Effector memory CD4-positive, alpha-beta T cell (primary cell): ENCODE measurements around the gene PSMD11.

ENCODE experiments used
- DNase-seq, 3 donors: peaks; one replicate each; pipeline ENCODE4 v3.0.0-alpha.2; 2020
- H3K27ac ChIP-seq: 2 replicates; pipeline ENCODE4 v1.7.0; 2013; ENCODE audit warnings: mild to moderate bottlenecking, low read length, moderate library complexity; ENCODE audit not compliant: insufficient read depth, poor library complexity, severe bottlenecking
- H3K27me3 ChIP-seq: replicated peaks from 2 replicates; pipeline ENCODE4 v1.7.0; 2013; ENCODE audit warnings: mild to moderate bottlenecking, low read length; ENCODE audit not compliant: insufficient read depth, control insufficient read depth, poor library complexity, severe bottlenecking
- H3K36me3 ChIP-seq: 2 replicates; pipeline ENCODE4 v1.7.0; 2013; ENCODE audit warnings: mild to moderate bottlenecking, low read length, moderate library complexity; ENCODE audit not compliant: control insufficient read depth, insufficient read depth
- H3K4me1 ChIP-seq: 2 replicates; pipeline ENCODE4 v1.7.0; 2013; ENCODE audit warnings: low read length, mild to moderate bottlenecking; ENCODE audit not compliant: control insufficient read depth, insufficient read depth, poor library complexity, severe bottlenecking
- H3K4me3 ChIP-seq: 2 replicates; pipeline ENCODE4 v1.7.0; 2013; ENCODE audit warnings: low read length, low read depth, mild to moderate bottlenecking; ENCODE audit not compliant: insufficient read depth, poor library complexity, severe bottlenecking
- H3K9me3 ChIP-seq: 2 replicates; pipeline ENCODE4 v1.7.0; 2013; ENCODE audit warnings: mild to moderate bottlenecking, low read length, moderate library complexity; ENCODE audit not compliant: control insufficient read depth

Gene PSMD11

DNA sequence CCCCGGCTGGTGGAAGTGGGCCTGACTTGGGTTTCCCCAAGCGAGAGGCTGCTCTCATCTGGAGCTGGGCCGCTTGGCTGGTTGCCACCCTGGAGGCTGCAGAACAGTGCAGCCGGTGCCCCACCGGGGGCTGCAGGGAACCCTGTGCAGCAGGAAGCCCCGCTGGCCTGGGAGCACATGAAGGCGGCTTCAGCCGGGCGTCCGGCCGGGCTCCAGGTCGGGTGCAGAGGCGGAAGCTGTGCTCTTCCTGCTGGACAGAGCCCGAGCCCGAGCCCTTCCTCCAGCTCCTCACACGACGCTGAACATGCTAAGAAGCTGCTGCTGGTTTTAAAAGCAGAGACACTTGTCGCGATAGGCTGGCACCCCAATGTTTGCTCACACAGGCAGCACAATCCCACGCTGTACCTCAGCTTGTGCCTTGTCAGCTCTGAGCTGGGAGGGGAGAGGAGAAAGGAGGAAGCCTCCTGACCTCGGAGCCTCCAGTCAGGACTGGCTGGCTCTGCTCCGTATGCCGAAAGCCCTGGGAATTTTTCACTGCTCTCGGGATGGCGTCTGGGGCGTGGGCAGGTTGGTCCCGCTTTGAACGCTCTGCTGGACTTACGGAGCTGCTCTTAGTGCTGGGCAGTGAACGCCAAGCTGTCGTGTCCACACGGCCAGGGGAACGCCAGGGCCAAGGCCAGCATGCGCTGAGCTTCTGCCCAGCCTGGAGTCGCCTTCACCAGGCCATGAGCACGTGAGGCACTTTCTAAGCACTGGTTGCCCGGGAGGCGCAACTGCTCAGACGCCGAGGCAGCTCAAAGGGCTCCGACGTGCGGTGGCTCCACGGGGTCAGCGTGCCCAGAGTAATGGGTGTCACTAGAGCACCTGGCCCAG, 51.3 kb downstream of the PSMD11 start:
- Histone ChIP-seq H3K27me3 (no peaks in the 10 kb centered on the region), H3K36me3 (no peaks in the 10 kb centered on the region), H3K4me3 (no peak overlapping the region), H3K4me1 (peaks cover 26% of the 10 kb centered on the region), H3K27ac (no peak overlapping the region), H3K9me3 (no peaks in the 10 kb centered on the region)
- DNase-seq: no peak

DNA sequence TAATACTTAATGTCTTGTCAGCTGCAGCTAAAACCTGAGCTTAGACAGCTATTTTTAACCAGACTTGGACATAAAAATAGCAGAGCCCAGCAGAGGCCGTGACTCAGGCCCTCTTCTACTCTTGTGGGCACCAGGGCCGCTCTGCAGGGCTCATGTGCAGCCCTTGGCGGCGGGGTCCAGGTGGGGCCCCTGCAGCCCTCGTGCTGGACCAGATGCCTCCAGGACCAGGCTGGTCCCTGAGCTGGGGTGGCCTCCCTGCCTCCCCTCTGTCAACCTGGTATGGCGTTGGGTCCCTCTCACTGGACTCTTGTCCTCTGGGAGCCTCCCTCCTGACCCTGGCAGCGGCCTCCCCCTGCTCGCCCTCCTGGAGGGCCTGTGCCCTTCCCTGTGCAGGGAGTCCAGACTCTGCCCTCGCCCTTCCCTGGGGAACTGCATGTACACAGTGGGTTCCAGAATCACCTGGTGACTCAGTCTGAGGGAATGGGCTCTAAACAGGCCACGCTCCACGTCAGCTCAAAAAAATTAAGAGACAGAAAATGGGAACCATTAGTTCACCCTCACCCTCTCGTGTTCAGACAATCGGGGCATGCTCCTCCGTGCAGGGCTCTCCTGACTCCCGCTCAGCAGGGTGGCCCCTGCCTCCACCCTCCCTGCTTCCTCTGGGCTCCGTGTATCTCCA, 52.2 kb downstream of the PSMD11 start:
- Histone ChIP-seq H3K27me3 (no peaks in the 10 kb centered on the region), H3K9me3 (no peaks in the 10 kb centered on the region), H3K36me3 (no peaks in the 10 kb centered on the region), H3K4me1 (peaks cover 22% of the 10 kb centered on the region), H3K27ac (no peak overlapping the region), H3K4me3 (no peak overlapping the region)
- no peak for DNase-seq

GRCh38 chr17:32497431-32498205, 53.3 kb downstream of the PSMD11 start:
- Histone ChIP-seq H3K9me3 (no peaks in the 10 kb centered on the region), H3K36me3 (no peaks in the 10 kb centered on the region), H3K4me3 (no peak overlapping the region), H3K27ac (no peak overlapping the region), H3K27me3 (no peaks in the 10 kb centered on the region), H3K4me1 (peaks cover 13% of the 10 kb centered on the region)
- DNase-seq: no peak

DNA sequence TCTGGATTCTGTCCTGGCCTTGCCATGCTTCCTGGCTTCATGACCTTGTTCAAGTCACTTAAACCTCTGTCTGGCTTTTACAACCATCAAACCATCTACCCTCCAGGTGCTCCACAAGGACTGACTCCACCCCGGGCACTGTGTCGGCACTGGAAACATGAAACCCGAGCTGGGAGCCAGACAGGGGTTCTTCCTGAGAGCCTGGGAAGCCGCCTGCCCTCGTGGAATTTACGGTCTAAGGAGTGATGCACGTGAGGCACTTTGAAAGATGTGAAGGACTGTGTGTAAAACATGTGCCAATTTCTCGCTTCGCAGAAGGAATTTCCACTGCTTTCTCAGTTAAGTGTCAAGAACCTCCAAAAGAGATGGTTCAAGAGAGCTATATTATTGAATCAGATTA, 54.1 kb downstream of the PSMD11 start:
- Histone ChIP-seq H3K27me3 (no peaks in the 10 kb centered on the region), H3K36me3 (no peaks in the 10 kb centered on the region), H3K4me1 (peaks cover 13% of the 10 kb centered on the region), H3K9me3 (no peaks in the 10 kb centered on the region), H3K27ac (no peak overlapping the region), H3K4me3 (no peak overlapping the region)
- DNase-seq: no peak

GRCh38 chr17:32502013-32502412, 57.7 kb downstream of the PSMD11 start:
- Histone ChIP-seq H3K36me3 (no peaks in the 10 kb centered on the region), H3K4me1 (peaks cover 39% of the 10 kb centered on the region), H3K9me3 (no peaks in the 10 kb centered on the region), H3K27me3 (no peaks in the 10 kb centered on the region), H3K27ac (peak overlapping the region; percentile 13), H3K4me3 (no peak overlapping the region)
- no peak for DNase-seq

DNA sequence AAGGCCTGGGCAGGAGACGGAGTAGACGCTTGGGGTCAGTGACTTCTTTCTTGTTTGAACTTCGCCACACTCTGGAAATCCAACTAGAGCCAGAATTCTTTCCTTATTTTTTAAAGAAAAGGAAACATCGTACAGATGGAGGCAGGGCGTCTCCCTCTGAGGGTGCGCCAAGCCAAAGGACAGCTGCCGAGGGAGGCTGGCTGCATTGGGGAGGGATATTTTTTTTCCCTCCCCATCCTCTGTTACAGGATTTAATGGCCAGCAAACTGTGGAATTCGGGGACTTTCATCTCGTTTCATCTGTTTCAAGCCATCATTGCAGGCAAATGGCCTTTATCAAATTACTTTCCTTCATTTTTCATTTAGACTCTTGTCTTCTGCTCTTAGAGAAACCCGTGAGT, 58.4 kb downstream of the PSMD11 start:
- H3K27me3 ChIP-seq: no peaks in the 10 kb centered on the region
- DNase-seq: no peak
- peak overlapping the region; percentile 68 for H3K27ac ChIP-seq
- H3K9me3 ChIP-seq: no peaks in the 10 kb centered on the region
- no peaks in the 10 kb centered on the region for H3K36me3 ChIP-seq
- peaks cover 39% of the 10 kb centered on the region for H3K4me1 ChIP-seq
- H3K4me3 ChIP-seq: no peak overlapping the region

DNA sequence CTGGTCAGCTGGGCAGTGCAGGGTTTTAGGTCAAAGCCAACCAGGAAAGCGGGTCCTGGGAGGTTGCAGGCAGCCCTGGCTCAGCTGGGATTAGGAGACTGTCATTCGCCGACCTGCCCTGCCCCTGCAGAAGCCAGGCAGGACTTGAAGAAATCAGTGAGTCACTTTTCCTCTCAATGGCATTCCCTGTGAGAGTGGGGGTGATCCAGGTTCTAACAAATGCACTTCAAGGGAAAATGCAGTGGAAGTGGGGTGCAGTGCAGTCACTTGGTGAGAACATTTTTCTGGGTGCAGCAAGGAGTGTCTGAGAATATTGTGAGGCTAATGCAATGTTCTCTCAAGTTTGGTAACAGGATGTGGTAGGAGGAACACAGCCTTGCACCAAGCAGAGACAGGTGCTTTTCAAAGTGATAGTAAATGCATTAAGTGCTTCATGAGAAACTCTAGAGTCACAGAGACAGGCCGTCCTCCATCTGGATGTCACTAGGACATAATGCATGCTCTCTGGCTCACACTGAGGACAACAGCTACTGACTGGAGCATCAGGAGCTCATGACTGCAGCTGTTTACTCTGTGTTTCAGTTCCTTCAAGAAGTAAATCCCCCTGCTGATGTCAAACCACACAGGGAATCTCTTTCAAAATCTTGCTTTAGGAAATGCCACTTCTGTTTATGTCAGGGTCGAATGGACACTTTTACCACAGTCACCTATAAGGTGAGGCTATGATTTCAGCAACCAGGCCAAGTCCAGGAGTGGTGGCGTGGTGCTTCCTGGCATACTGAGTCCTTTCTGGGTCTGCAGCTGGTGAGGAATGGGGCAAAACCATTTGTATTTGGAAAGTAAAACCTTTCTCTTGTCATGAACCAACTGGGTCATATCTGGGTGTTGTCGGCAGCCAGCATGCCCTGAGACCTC, 59.2 kb downstream of the PSMD11 start:
- DNase-seq: peak in 1 of 3 donors; percentile 17

DNA sequence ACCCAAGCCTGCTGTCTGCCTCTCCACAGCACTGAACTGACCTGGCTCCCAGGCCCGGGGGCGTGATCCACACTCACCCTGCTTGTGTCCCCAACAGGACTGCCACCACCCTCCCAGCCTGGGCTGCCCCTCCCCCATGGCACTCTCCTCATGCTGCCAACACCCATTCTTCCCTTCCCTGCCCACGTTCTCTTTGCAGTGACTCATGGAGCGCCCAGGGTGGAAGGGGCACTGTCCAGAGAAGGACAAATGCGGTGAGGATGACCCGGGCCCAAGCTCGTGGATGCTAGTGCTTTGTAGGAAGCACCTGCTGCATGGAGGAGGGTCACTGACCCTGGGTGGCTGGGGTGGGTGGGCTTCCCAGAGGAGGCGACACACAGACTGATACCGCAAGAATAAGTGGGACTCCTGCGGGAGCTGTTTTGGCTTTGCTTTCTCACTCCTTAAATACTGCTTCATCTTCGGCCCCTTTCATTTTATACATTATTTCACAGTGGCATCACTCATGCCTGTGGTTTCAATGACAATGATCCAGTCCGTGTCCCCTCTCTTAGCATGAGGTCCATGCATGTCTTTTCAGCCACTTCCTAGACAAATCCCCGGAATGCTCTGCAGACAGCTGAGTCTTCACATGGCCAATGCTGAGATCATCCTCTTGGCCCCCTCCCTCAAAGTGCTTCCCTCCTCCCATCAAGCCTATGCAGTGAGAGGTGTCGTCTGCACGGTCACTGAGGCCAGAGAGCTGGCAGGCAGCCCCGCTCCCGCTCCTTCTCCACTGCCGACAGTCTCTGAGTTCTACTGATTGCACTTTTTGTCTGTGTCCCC, 60.1 kb downstream of the PSMD11 start:
- peak overlapping the region; percentile 68 for H3K27ac ChIP-seq
- no peaks in the 10 kb centered on the region for H3K27me3 ChIP-seq
- H3K9me3 ChIP-seq: no peaks in the 10 kb centered on the region
- no peak overlapping the region for H3K4me3 ChIP-seq
- peaks cover 39% of the 10 kb centered on the region for H3K4me1 ChIP-seq
- no peaks in the 10 kb centered on the region for H3K36me3 ChIP-seq
- no peak for DNase-seq

More for the DNA sequence above, 59.2 kb downstream of the PSMD11 start:
- Histone ChIP-seq H3K27me3 (no peaks in the 10 kb centered on the region), H3K36me3 (no peaks in the 10 kb centered on the region), H3K27ac (peak overlapping the region; percentile 68), H3K9me3 (no peaks in the 10 kb centered on the region), H3K4me1 (peaks cover 39% of the 10 kb centered on the region), H3K4me3 (no peak overlapping the region)

DNA sequence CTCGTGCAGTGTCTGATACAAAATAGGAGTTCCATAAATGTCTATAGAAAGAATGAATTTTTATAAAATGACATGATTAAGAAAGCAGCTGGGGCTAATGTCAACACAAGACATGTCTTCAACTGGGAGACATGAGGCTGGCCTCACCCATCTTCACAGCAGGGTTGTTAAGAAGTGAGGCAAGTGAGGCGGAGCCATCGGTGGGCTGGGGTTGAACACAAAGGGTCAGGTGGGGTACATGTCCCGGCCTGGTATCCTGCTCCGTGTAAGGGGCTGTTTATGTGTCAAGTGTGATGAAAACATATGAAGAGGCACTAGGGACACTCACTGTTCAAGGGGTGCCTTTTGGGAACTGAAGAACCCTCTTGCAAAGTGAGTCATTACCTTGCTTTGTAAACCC, 64.6 kb downstream of the PSMD11 start:
- no peaks in the 10 kb centered on the region for H3K36me3 ChIP-seq
- H3K9me3 ChIP-seq: no peaks in the 10 kb centered on the region
- H3K27ac ChIP-seq: no peak overlapping the region
- no peak for DNase-seq
- H3K27me3 ChIP-seq: no peaks in the 10 kb centered on the region
- H3K4me1 ChIP-seq: peaks cover 24% of the 10 kb centered on the region
- H3K4me3 ChIP-seq: no peak overlapping the region
